H9 (cell line): ENCODE data around the gene FGFBP2. TPM values are rescaled to one million over a fixed set of nuclear protein-coding genes. Genes with fewer than 3 reads are reported as not detected.

ENCODE experiments used
- DNase-seq: peaks from one replicate; pipeline ENCODE4 v3.0.0-alpha.2; 2017
- H2AFZ ChIP-seq: one replicate; pipeline ENCODE4 v1.6.1; 2013; ENCODE audit warnings: mild to moderate bottlenecking, low read length, control low read depth, moderate library complexity
- H2AK5ac ChIP-seq: 2 replicates; pipeline ENCODE4 v1.6.1; 2013; ENCODE audit warnings: low read length, control low read depth, mixed read lengths; ENCODE audit not compliant: insufficient read length
- H2BK120ac ChIP-seq: one replicate; pipeline ENCODE4 v1.6.1; 2013; ENCODE audit warnings: low read depth, mild to moderate bottlenecking, low read length, control low read depth, inconsistent platforms; ENCODE audit not compliant: poor library complexity, severe bottlenecking
- H2BK12ac ChIP-seq: 2 replicates; pipeline ENCODE4 v1.6.1; 2013; ENCODE audit warnings: low read length, control low read depth, mixed read lengths, low read depth; ENCODE audit not compliant: insufficient read length
- H2BK15ac ChIP-seq: 2 replicates; pipeline ENCODE4 v1.6.1; 2013; ENCODE audit warnings: low read depth, low read length, control low read depth
- H2BK20ac ChIP-seq: one replicate; pipeline ENCODE4 v1.6.1; 2013; ENCODE audit warnings: low read depth, mild to moderate bottlenecking, low read length, control low read depth, inconsistent platforms; ENCODE audit not compliant: poor library complexity, severe bottlenecking
- H2BK5ac ChIP-seq: 2 replicates; pipeline ENCODE4 v1.6.1; 2013; ENCODE audit warnings: low read length, control low read depth, mixed read lengths; ENCODE audit not compliant: insufficient read length
- H3K14ac ChIP-seq: 2 replicates; pipeline ENCODE4 v1.6.1; 2013; ENCODE audit warnings: low read length, control low read depth; ENCODE audit not compliant: insufficient read depth
- H3K18ac ChIP-seq: 2 replicates; pipeline ENCODE4 v1.6.1; 2013; ENCODE audit warnings: low read depth, mild to moderate bottlenecking, mixed read lengths, low read length, control low read depth; ENCODE audit not compliant: insufficient read length
- H3K23ac ChIP-seq: 2 replicates; pipeline ENCODE4 v1.6.1; 2013; ENCODE audit warnings: low read length, control low read depth, mixed read lengths, low read depth; ENCODE audit not compliant: insufficient read length
- H3K23me2 ChIP-seq: 2 replicates; pipeline ENCODE4 v1.6.1; 2013; ENCODE audit warnings: low read depth, mild to moderate bottlenecking, mixed read lengths, low read length, control low read depth; ENCODE audit not compliant: insufficient read length, poor library complexity, severe bottlenecking
- H3K27ac ChIP-seq: 2 replicates; pipeline ENCODE4 v1.5.1; 2013; ENCODE audit warnings: low read length, control low read depth, mixed read lengths, low read depth; ENCODE audit not compliant: insufficient read length
- H3K27me3 ChIP-seq: 2 replicates; pipeline ENCODE4 v1.6.1; 2013; ENCODE audit warnings: low read length, control low read depth, inconsistent platforms; ENCODE audit not compliant: insufficient read depth
- H3K4ac ChIP-seq: 2 replicates; pipeline ENCODE4 v1.6.1; 2013; ENCODE audit warnings: low read depth, mild to moderate bottlenecking, control low read depth, inconsistent platforms, low read length, moderate library complexity
- H3K4me1 ChIP-seq: 2 replicates; pipeline ENCODE4 v1.6.1; 2013; ENCODE audit warnings: low read length, control low read depth, inconsistent platforms; ENCODE audit not compliant: insufficient read depth
- H3K4me2 ChIP-seq: 2 replicates; pipeline ENCODE4 v1.6.1; 2013; ENCODE audit warnings: low read length, control low read depth, mixed read lengths; ENCODE audit not compliant: insufficient read length, insufficient read depth
- H3K56ac ChIP-seq: 2 replicates; pipeline ENCODE4 v1.6.1; 2013; ENCODE audit warnings: low read depth, mild to moderate bottlenecking, mixed read lengths, low read length, control low read depth; ENCODE audit not compliant: insufficient read length
- H3K79me1 ChIP-seq: 2 replicates; pipeline ENCODE4 v1.6.1; 2013; ENCODE audit warnings: low read depth, mild to moderate bottlenecking, moderate library complexity, low read length, control low read depth, inconsistent platforms; ENCODE audit not compliant: insufficient read depth, poor library complexity, severe bottlenecking
- H3K79me2 ChIP-seq: 2 replicates; pipeline ENCODE4 v1.6.1; 2013; ENCODE audit warnings: low read length, control low read depth, inconsistent platforms; ENCODE audit not compliant: insufficient read depth
- H3K9ac ChIP-seq: 2 replicates; pipeline ENCODE4 v1.6.1; 2013; ENCODE audit warnings: low read length, control low read depth, mixed read lengths; ENCODE audit not compliant: insufficient read length; ENCODE audit errors: extremely low read depth
- H3K9me3 ChIP-seq: one replicate; pipeline ENCODE4 v1.6.1; 2013; ENCODE audit warnings: low read depth, low read length, inconsistent platforms; ENCODE audit not compliant: control insufficient read depth
- H3T11ph ChIP-seq: one replicate; pipeline ENCODE4 v1.6.1; 2013; ENCODE audit warnings: mild to moderate bottlenecking, low read length, control low read depth, inconsistent platforms
- H4K20me1 ChIP-seq: one replicate; pipeline ENCODE4 v1.6.1; 2013; ENCODE audit not compliant: control insufficient read depth, insufficient read length, insufficient read depth
- H4K5ac ChIP-seq: 2 replicates; pipeline ENCODE4 v1.6.1; 2013; ENCODE audit warnings: low read depth, mild to moderate bottlenecking, mixed read lengths, low read length, control low read depth; ENCODE audit not compliant: insufficient read length
- H4K8ac ChIP-seq: replicated peaks from 2 replicates; pipeline ENCODE4 v1.6.1; 2013; ENCODE audit warnings: low read length, control low read depth, mixed read lengths, low read depth; ENCODE audit not compliant: insufficient read length
- H4K91ac ChIP-seq: 2 replicates; pipeline ENCODE4 v1.6.1; 2013; ENCODE audit warnings: low read depth, mild to moderate bottlenecking, moderate library complexity, mixed read lengths, low read length, control low read depth; ENCODE audit not compliant: insufficient read length
- H3K27ac Mint-ChIP-seq, 3 experiments: 2 replicates in 2 of 3; 3 replicates in 1 of 3; pipeline ENCODE4 v1.8.0; 2020 to 2021; ENCODE audit warnings: mixed read lengths in 3 of 3, mild to moderate bottlenecking in 1 of 3, moderate library complexity in 1 of 3
- H3K27me3 Mint-ChIP-seq: 2 replicates; pipeline ENCODE4 v1.8.0; 2021; ENCODE audit warnings: low read depth, mild to moderate bottlenecking, moderate library complexity, mixed read lengths
- H3K36me3 Mint-ChIP-seq, 3 experiments: 2 replicates in 2 of 3; 3 replicates in 1 of 3; pipeline ENCODE4 v1.8.0; 2020 to 2021; ENCODE audit warnings: low read depth in 3 of 3, mixed read lengths in 3 of 3; ENCODE audit not compliant: insufficient read depth in 1 of 3
- H3K4me1 Mint-ChIP-seq, 2 experiments: 2 replicates each; pipeline ENCODE4 v1.8.0; 2020; ENCODE audit warnings: mixed read lengths in 2 of 2
- H3K4me3 Mint-ChIP-seq, 2 experiments: 2 replicates in 1 of 2; 3 replicates in 1 of 2; pipeline ENCODE4 v1.8.0; 2020 to 2021; ENCODE audit warnings: mild to moderate bottlenecking in 2 of 2, mixed read lengths in 2 of 2, moderate library complexity in 1 of 2
- H3K9me3 Mint-ChIP-seq, 2 experiments: 2 replicates in 1 of 2; 3 replicates in 1 of 2; pipeline ENCODE4 v1.8.0; 2020; ENCODE audit warnings: mild to moderate bottlenecking in 2 of 2, mixed read lengths in 2 of 2, moderate library complexity in 1 of 2
- WGBS: extraction: QIAGEN DNeasy Blood & Tissue Kit; methylation state at CpG from one replicate; pipeline ENCODE4 v1.1.7; 2013; ENCODE audit warnings: missing lambda C conversion rate, low lambda C conversion rate, mixed read lengths; ENCODE audit not compliant: insufficient read length; ENCODE audit errors: extremely low coverage; 5-methylcytosine and 5-hydroxymethylcytosine counted together
- total RNA-seq: library from RNA; stranded (reverse); gene quantifications from 2 replicates; pipeline ENCODE4 v1.2.1, GENCODE V29; 2021
- TF ChIP-seq, protein P1 (sequence below): fragments of 200-600 bp; sonication (generic); conservative IDR thresholded peaks from 3 replicates; pipeline ENCODE4 v1.8.0; 2021; ENCODE audit warnings: antibody characterized with exemption, mild to moderate bottlenecking

The FGFBP2 gene
- total RNA-seq, 1 experiment from 2014 or later, result not detected

GRCh38 chr4:15918484-15919129, 44.4 kb downstream of the FGFBP2 start:
- Histone ChIP-seq H3K79me2 (no peaks in the 10 kb centered on the region), H3K14ac (no peak overlapping the region; the same call in 1 of the 2 replicates), H4K20me1 (no peaks in the 10 kb centered on the region), H3K27me3 (no peaks in the 10 kb centered on the region), H2BK20ac (no peak overlapping the region), H2AK5ac (no peak overlapping the region), H2BK15ac (no peak overlapping the region), H3K9me3 (peaks cover 11% of the 10 kb centered on the region), H4K91ac (peak overlapping the region; percentile 41), H2BK12ac (no peak overlapping the region), H3K4me2 (no peak overlapping the region), H2BK120ac (no peak overlapping the region), H4K8ac (no peak overlapping the region), H3K4me1 (no peaks in the 10 kb centered on the region), H3K18ac (no peak overlapping the region), H2BK5ac (no peak overlapping the region), H3K56ac (no peak overlapping the region), H3K79me1 (no peaks in the 10 kb centered on the region), H2AFZ (no peak overlapping the region), H3K9ac (no peak overlapping the region), H3K27ac (no peak overlapping the region), H3T11ph (no peak overlapping the region), H3K23me2 (no peaks in the 10 kb centered on the region), H3K23ac (no peak overlapping the region), H4K5ac (no peak overlapping the region), H3K4ac (no peak overlapping the region)
- Mint-ChIP-seq H3K4me3 (no peak overlapping the region), H3K9me3 (peaks cover 9 to 10% of the 10 kb centered on the region in 2 experiments), H3K27me3 (peaks cover 5% of the 10 kb centered on the region), H3K4me1 (no peaks in the 10 kb centered on the region), H3K27ac (no peak overlapping the region), H3K36me3 (peaks cover 0 to 10% (median 6%) of the 10 kb centered on the region in 3 experiments; a peak in 6 of 7 replicates)
- TF ChIP-seq, protein P1, sequence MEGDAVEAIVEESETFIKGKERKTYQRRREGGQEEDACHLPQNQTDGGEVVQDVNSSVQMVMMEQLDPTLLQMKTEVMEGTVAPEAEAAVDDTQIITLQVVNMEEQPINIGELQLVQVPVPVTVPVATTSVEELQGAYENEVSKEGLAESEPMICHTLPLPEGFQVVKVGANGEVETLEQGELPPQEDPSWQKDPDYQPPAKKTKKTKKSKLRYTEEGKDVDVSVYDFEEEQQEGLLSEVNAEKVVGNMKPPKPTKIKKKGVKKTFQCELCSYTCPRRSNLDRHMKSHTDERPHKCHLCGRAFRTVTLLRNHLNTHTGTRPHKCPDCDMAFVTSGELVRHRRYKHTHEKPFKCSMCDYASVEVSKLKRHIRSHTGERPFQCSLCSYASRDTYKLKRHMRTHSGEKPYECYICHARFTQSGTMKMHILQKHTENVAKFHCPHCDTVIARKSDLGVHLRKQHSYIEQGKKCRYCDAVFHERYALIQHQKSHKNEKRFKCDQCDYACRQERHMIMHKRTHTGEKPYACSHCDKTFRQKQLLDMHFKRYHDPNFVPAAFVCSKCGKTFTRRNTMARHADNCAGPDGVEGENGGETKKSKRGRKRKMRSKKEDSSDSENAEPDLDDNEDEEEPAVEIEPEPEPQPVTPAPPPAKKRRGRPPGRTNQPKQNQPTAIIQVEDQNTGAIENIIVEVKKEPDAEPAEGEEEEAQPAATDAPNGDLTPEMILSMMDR, result no peak
- DNase-seq, result no peak
- no CpG with 5 or more reads among the region's 4 CpGs for WGBS
